ENCODE measurements around the gene GSTT4. TPM values are rescaled to one million over a fixed set of nuclear protein-coding genes. Genes with fewer than 3 reads are reported as not detected.
A peak's percentile ranks its signal among the peaks of the same experiment; 100 is the strongest.

GSTT4 gene
- total and polyA plus RNA-seq, 2 of the 13 experiments (the other 11 are each of a cell fraction or from before 2014, with no cell fraction given): 0.59 to 0.62 TPM

DNA sequence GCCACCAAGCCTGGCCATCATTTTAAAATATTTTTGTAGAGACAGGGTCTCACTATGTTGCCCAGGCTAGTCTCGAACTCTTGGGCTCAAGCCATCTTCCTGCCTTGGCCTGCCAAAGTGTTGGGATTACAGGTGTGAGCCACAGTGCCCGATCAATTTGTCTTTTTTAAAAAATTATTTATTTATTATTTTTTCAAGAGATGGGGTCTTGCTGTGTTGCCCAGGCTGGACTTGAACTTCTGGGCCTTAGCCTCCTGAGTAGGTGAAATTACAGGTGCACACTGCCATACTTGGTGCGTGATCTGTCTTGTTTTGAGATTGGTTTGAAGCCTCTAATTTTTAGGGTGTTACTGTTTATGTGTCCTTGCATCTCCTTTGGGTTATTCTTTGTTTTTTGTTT, 16.1 kb upstream of the GSTT4 start:
- TF ChIP-seq ZNF775 (CRISPR knock-in tag; IDR thresholded peaks at IDR 0.05; ENCODE audit: borderline replicate concordance) (no peak), ZNF121 (CRISPR knock-in tag; IDR thresholded peaks at IDR 0.05) (peak; percentile 80; the same call in 1 of the 2 replicates)
- H3K27ac ChIP-seq (ENCODE audit: extremely low read length, insufficient read depth, low read length): no peak overlapping the region
- H3K4me1 ChIP-seq (ENCODE audit: insufficient read depth, low read length): peaks cover 42% of the 10 kb centered on the region
- no peak overlapping the region for H3K4me3 ChIP-seq (replicated peaks in 1 of 3; ENCODE audit: insufficient read depth in 1 of 3, low read depth in 2 of 3, low read length in 3 of 3)
- no peak overlapping the region for H3K9ac ChIP-seq (ENCODE audit: insufficient read depth, low read depth, low read length)
- peaks cover 93% of the 10 kb centered on the region for H3K79me2 ChIP-seq (ENCODE audit: insufficient read depth, low read length)
- H3K27me3 ChIP-seq (ENCODE audit: control insufficient read depth in 1 of 2, insufficient read depth in 2 of 2, low read length in 2 of 2): no peaks in the 10 kb centered on the region
- FAIRE-seq (no peak), DNase-seq (ENCODE audit: low spot score) (no peak), ATAC-seq (no peak)
- H4K20me1 ChIP-seq (ENCODE audit: insufficient read depth, low read length): no peaks in the 10 kb centered on the region
- in situ Hi-C loops (cut with HindIII; ENCODE audit: extremely low pct_ligation_motif_present, low pct_unique_long_range_greater_than_20kb) (no loop called here), intact Hi-C loops (cut with micrococcal nuclease; ENCODE audit: unreplicated experiment) (no loop called here)
- BruUV-seq (replicated peaks): no TSS peak
- 97% methylated on average over 3 of the region's 3 CpGs for WGBS (ENCODE audit: low lambda C conversion rate)
- no peak overlapping the region for H3K4me2 ChIP-seq (ENCODE audit: low read depth, low read length)
- ChIA-PET CTCF (ENCODE audit: low intra/inter-chr PET ratio, low total read pairs) (no interaction called here), POLR2A (no interaction called here)
- H2AFZ ChIP-seq (ENCODE audit: low read length): no peak overlapping the region
- no peaks in the 10 kb centered on the region for H3K9me3 ChIP-seq (ENCODE audit: low read length)
- peaks cover 0 to 10% of the 10 kb centered on the region in 2 experiments; a peak in 4 of 5 replicates for H3K36me3 ChIP-seq (replicated peaks in 1 of 2; ENCODE audit: control insufficient read depth in 1 of 2, insufficient read depth in 2 of 2, low read length in 2 of 2)

GRCh38 chr22:24016156-24016555, 10.9 kb upstream of the GSTT4 start:
- ATAC-seq: no peak
- DNase-seq (ENCODE audit: low spot score): no peak
- Histone ChIP-seq H4K20me1 (ENCODE audit: insufficient read depth, low read length) (no peaks in the 10 kb centered on the region; the same call in 1 of the 2 replicates), H3K4me2 (ENCODE audit: low read depth, low read length) (no peak overlapping the region), H3K79me2 (ENCODE audit: insufficient read depth, low read length) (peaks cover 88% of the 10 kb centered on the region), H3K27me3 (ENCODE audit: control insufficient read depth in 1 of 2, insufficient read depth in 2 of 2, low read length in 2 of 2) (no peaks in the 10 kb centered on the region; a peak in 1 of 5 replicates), H3K9me3 (ENCODE audit: low read length) (no peaks in the 10 kb centered on the region), H3K4me1 (ENCODE audit: insufficient read depth, low read length) (peaks cover 29% of the 10 kb centered on the region), H3K27ac (ENCODE audit: extremely low read length, insufficient read depth, low read length) (no peak overlapping the region), H3K4me3 (replicated peaks in 1 of 3; ENCODE audit: insufficient read depth in 1 of 3, low read depth in 2 of 3, low read length in 3 of 3) (no peak overlapping the region), H2AFZ (ENCODE audit: low read length) (no peak overlapping the region), H3K9ac (ENCODE audit: insufficient read depth, low read depth, low read length) (no peak overlapping the region), H3K36me3 (replicated peaks in 1 of 2; ENCODE audit: control insufficient read depth in 1 of 2, insufficient read depth in 2 of 2, low read length in 2 of 2) (peaks cover 0 to 10% of the 10 kb centered on the region in 2 experiments; a peak in 3 of 5 replicates)
- no TSS peak for BruUV-seq (replicated peaks)
- no peak for FAIRE-seq
- 98% methylated on average over 1 of the region's 1 CpG for WGBS (ENCODE audit: low lambda C conversion rate)
- in situ Hi-C loops (cut with HindIII; ENCODE audit: extremely low pct_ligation_motif_present, low pct_unique_long_range_greater_than_20kb) (no loop called here), intact Hi-C loops (cut with micrococcal nuclease; ENCODE audit: unreplicated experiment) (no loop called here)
- ChIA-PET CTCF (ENCODE audit: low intra/inter-chr PET ratio, low total read pairs) (no interaction called here), POLR2A (no interaction called here)
- TF ChIP-seq HOXA5 (CRISPR knock-in tag; IDR thresholded peaks at IDR 0.05): no peak
- no peak for TF ChIP-seq STAG1 (CRISPR knock-in tag; IDR thresholded peaks at IDR 0.05)
- no peak for TF ChIP-seq SNAPC4 (CRISPR knock-in tag; IDR thresholded peaks at IDR 0.05)
- TF ChIP-seq MYC (CRISPR knock-in tag; IDR thresholded peaks at IDR 0.05; ENCODE audit: borderline replicate concordance): no peak
- TF ChIP-seq ZNF747 (CRISPR knock-in tag; IDR thresholded peaks at IDR 0.05; ENCODE audit: borderline replicate concordance): no peak
- no peak for TF ChIP-seq ZBTB3 (CRISPR knock-in tag; IDR thresholded peaks at IDR 0.05; ENCODE audit: borderline replicate concordance, low read depth)
- TF ChIP-seq ZNF784 (CRISPR knock-in tag; IDR thresholded peaks at IDR 0.05; ENCODE audit: borderline replicate concordance): no peak
- no peak for TF ChIP-seq PCBP2 (optimal IDR thresholded peaks at IDR 0.05; ENCODE audit: low read depth, low read length, poor library complexity, severe bottlenecking)

All from HepG2 (cell line).